K562 (cell line): ENCODE results near the gene MAPK1IP1L. TPM values are rescaled to one million over a fixed set of nuclear protein-coding genes. Genes with fewer than 3 reads are reported as not detected.

Experiments used
- CBX8 ChIP-seq: fragments of 200-600 bp; sonication (generic); IDR thresholded peaks from 2 replicates; pipeline ENCODE4 v1.6.1; 2012; ENCODE audit warnings: borderline replicate concordance, mixed run types, low read depth, mild to moderate bottlenecking, moderate library complexity, mixed read lengths, low read length, control low read depth, inconsistent platforms; ENCODE audit not compliant: poor library complexity, severe bottlenecking; ENCODE audit errors: extremely low read depth
- DIDO1 ChIP-seq: fragments of 450-650 bp; IDR thresholded peaks from 2 replicates; pipeline ENCODE4 v1.6.1; 2016; ENCODE audit warnings: low read depth, missing biosample characterization, missing genetic modification characterization
- EP400 ChIP-seq: fragments of 450-650 bp; IDR thresholded peaks from 2 replicates; pipeline ENCODE4 v1.6.1; 2017; ENCODE audit warnings: antibody characterized with exemption, mild to moderate bottlenecking, moderate library complexity
- ERF ChIP-seq: fragments of 450-650 bp; formaldehyde crosslinking; IDR thresholded peaks from 2 replicates; pipeline ENCODE4 v1.4.0; 2020; ENCODE audit warnings: mild to moderate bottlenecking, mixed read lengths
- FOXJ3 ChIP-seq: sonication (generic); formaldehyde crosslinking; IDR thresholded peaks from 2 replicates; pipeline ENCODE4 v1.4.0; 2020; ENCODE audit warnings: mild to moderate bottlenecking, missing genetic modification reagents
- HNRNPL ChIP-seq: fragments of 200-400 bp; formaldehyde crosslinking; IDR thresholded peaks from 2 replicates; pipeline ENCODE4 v1.6.1; 2017; ENCODE audit warnings: low read depth, mild to moderate bottlenecking, low read length
- PRPF4 ChIP-seq: fragments of 200-400 bp; formaldehyde crosslinking; IDR thresholded peaks from one replicate; pipeline ENCODE4 v1.6.1; 2017; ENCODE audit warnings: low read length, low read depth, mild to moderate bottlenecking; ENCODE audit not compliant: insufficient read depth, poor library complexity, severe bottlenecking
- TEAD1 ChIP-seq, 2 experiments: fragments of 450-650 bp in 1 of 2; sonication (generic) in 1 of 2; formaldehyde crosslinking; IDR thresholded peaks; 2 replicates each; pipeline versions ENCODE4 v1.4.0 to v1.8.0; 2020 to 2022; ENCODE audit warnings: mild to moderate bottlenecking in 2 of 2, missing genetic modification reagents in 1 of 2
- U2AF1 ChIP-seq: fragments of 200-400 bp; formaldehyde crosslinking; optimal IDR thresholded peaks from 2 replicates; pipeline ENCODE3; 2017; ENCODE audit warnings: mild to moderate bottlenecking, low read depth, low read length, moderate library complexity
- ZNF384 ChIP-seq: IDR thresholded peaks from 2 replicates; pipeline ENCODE4 v1.6.1; 2012; ENCODE audit warnings: low read depth, low read length, improper control_type of control experiment
- ZNF445 ChIP-seq: fragments of 250-450 bp; sonication (Bioruptor Pico); IDR thresholded peaks from 2 replicates; pipeline ENCODE4 v1.4.0; 2020; ENCODE audit warnings: low read depth, mild to moderate bottlenecking, moderate library complexity
- polyA plus RNA-seq, 8 experiments: library from polyadenylated mRNA; depleted of rRNA in 4 of 8; stranded (reverse) in 5 of 8; unstranded in 3 of 8; fragments of >200 nt; fragmentation: Nextera tagmentation in 2 of 8; fragmentation: Illumina TruSeq in 1 of 8; extraction: Ambion mirVana in 2 of 8; extraction: Trizol in 1 of 8; gene quantifications; 2 replicates each; pipeline versions ENCODE4 v1.2.1 to v1.2.3, GENCODE V29; 2011 to 2014; ENCODE audit warnings: inconsistent platforms in 1 of 8, missing spikeins in 1 of 8
- total RNA-seq, 7 experiments: library from RNA; depleted of rRNA in 6 of 7; stranded (reverse); fragments of >200 nt in 6 of 7; fragmentation: Illumina TruSeq in 2 of 7; extraction: Trizol in 2 of 7; gene quantifications; 2 replicates each; pipeline versions ENCODE4 v1.2.1 to v1.2.3, GENCODE V29; 2011 to 2021; ENCODE audit warnings: low replicate concordance in 1 of 7
- TF ChIP-seq, protein P1 (sequence below): fragments of 450-650 bp; IDR thresholded peaks from 2 replicates; pipeline ENCODE4 v1.6.1; 2017; ENCODE audit warnings: antibody characterized with exemption, mild to moderate bottlenecking
- TF ChIP-seq, protein P2 (sequence below): fragments of 450-650 bp; IDR thresholded peaks from 2 replicates; pipeline ENCODE4 v1.6.1; 2018; ENCODE audit not compliant: partially characterized antibody
- TF ChIP-seq, protein P3 (sequence below): fragments of 250-450 bp; sonication (Bioruptor Pico); IDR thresholded peaks from 2 replicates; pipeline ENCODE4 v1.8.0; 2022; ENCODE audit warnings: moderate library complexity, mild to moderate bottlenecking, inconsistent platforms

MAPK1IP1L gene
- total and polyA plus RNA-seq, 9 of the 15 experiments (the other 6 are each of a cell fraction or from before 2014, with no cell fraction given) = 32.7 to 99.4 (median 49.8) TPM

DNA sequence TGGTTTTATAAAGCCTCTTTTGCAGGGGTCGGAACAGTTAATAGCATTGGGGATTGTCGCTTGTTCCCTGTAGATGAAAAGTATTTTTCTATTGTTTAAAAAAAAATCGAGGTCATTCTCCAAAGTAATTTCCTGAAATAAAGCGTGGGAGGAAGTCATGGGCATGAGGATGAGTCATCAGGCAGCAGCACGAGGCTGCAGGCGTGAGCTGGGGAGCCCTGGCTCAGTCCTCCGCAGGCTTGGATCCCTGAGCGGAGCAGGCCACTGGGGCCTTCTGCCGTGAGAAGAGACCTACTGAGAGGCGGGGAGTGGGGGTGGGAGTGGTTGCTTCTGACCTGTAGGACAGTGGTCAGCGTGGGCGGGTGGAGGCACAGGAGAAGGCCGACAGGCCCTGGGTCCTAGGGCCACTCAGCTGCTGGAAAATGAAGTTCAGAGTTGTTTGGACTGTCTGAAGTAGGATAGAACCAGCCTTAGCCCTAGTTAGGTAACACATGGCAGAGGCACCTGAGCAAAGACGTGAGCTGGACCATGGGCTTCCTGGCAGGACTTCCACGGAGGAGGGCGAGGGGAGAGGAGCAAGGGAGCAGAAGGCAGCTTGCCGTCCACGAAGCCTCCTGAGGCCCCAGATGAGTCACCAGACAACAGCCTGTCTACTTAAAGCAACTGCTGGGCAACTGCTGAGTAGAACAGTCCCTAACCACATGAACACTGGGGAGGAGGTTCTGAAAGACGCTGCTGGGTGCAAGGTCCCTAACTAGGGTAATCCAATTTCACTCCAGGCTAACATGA lies 56.5 kb downstream of the MAPK1IP1L start (continued):
- TF ChIP-seq ZNF384 = peak; percentile 58; the same call in 1 of the 2 replicates
- no peak for TF ChIP-seq PRPF4
- 0 out of 2 replicates have a peak, but pooled peaks have one; percentile 19 for TF ChIP-seq DIDO1 (tag)
- no peak for TF ChIP-seq ZNF445 (CRISPR knock-in tag)
- no peak for TF ChIP-seq U2AF1
- no peak for TF ChIP-seq HNRNPL
- TF ChIP-seq, protein P1, sequence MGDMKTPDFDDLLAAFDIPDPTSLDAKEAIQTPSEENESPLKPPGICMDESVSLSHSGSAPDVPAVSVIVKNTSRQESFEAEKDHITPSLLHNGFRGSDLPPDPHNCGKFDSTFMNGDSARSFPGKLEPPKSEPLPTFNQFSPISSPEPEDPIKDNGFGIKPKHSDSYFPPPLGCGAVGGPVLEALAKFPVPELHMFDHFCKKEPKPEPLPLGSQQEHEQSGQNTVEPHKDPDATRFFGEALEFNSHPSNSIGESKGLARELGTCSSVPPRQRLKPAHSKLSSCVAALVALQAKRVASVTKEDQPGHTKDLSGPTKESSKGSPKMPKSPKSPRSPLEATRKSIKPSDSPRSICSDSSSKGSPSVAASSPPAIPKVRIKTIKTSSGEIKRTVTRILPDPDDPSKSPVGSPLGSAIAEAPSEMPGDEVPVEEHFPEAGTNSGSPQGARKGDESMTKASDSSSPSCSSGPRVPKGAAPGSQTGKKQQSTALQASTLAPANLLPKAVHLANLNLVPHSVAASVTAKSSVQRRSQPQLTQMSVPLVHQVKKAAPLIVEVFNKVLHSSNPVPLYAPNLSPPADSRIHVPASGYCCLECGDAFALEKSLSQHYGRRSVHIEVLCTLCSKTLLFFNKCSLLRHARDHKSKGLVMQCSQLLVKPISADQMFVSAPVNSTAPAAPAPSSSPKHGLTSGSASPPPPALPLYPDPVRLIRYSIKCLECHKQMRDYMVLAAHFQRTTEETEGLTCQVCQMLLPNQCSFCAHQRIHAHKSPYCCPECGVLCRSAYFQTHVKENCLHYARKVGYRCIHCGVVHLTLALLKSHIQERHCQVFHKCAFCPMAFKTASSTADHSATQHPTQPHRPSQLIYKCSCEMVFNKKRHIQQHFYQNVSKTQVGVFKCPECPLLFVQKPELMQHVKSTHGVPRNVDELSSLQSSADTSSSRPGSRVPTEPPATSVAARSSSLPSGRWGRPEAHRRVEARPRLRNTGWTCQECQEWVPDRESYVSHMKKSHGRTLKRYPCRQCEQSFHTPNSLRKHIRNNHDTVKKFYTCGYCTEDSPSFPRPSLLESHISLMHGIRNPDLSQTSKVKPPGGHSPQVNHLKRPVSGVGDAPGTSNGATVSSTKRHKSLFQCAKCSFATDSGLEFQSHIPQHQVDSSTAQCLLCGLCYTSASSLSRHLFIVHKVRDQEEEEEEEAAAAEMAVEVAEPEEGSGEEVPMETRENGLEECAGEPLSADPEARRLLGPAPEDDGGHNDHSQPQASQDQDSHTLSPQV = peak; percentile 98
- TF ChIP-seq EP400 = peak; percentile 63
- TF ChIP-seq TEAD1 (CRISPR knock-in tag; IDR thresholded peaks at IDR 0.05) = peak in 1 of 2 experiments; percentile 51; a peak in 1 of 4 replicates
- TF ChIP-seq, protein P2, sequence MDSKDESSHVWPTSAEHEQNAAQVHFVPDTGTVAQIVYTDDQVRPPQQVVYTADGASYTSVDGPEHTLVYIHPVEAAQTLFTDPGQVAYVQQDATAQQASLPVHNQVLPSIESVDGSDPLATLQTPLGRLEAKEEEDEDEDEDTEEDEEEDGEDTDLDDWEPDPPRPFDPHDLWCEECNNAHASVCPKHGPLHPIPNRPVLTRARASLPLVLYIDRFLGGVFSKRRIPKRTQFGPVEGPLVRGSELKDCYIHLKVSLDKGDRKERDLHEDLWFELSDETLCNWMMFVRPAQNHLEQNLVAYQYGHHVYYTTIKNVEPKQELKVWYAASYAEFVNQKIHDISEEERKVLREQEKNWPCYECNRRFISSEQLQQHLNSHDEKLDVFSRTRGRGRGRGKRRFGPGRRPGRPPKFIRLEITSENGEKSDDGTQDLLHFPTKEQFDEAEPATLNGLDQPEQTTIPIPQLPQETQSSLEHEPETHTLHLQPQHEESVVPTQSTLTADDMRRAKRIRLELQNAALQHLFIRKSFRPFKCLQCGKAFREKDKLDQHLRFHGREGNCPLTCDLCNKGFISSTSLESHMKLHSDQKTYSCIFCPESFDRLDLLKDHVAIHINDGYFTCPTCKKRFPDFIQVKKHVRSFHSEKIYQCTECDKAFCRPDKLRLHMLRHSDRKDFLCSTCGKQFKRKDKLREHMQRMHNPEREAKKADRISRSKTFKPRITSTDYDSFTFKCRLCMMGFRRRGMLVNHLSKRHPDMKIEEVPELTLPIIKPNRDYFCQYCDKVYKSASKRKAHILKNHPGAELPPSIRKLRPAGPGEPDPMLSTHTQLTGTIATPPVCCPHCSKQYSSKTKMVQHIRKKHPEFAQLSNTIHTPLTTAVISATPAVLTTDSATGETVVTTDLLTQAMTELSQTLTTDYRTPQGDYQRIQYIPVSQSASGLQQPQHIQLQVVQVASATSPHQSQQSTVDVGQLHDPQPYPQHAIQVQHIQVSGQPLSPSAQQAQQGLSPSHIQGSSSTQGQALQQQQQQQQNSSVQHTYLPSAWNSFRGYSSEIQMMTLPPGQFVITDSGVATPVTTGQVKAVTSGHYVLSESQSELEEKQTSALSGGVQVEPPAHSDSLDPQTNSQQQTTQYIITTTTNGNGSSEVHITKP = peak; percentile 27
- no peak for TF ChIP-seq CBX8
- TF ChIP-seq, protein P3, sequence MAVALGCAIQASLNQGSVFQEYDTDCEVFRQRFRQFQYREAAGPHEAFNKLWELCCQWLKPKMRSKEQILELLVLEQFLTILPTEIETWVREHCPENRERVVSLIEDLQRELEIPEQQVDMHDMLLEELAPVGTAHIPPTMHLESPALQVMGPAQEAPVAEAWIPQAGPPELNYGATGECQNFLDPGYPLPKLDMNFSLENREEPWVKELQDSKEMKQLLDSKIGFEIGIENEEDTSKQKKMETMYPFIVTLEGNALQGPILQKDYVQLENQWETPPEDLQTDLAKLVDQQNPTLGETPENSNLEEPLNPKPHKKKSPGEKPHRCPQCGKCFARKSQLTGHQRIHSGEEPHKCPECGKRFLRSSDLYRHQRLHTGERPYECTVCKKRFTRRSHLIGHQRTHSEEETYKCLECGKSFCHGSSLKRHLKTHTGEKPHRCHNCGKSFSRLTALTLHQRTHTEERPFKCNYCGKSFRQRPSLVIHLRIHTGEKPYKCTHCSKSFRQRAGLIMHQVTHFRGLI (CRISPR knock-in tag) = peak; percentile 54; the same call in 1 of the 2 replicates
- TF ChIP-seq ERF (CRISPR knock-in tag) = no peak
- no peak for TF ChIP-seq FOXJ3 (CRISPR knock-in tag)
